Endodermal cell (in vitro differentiated cells): ENCODE data around the gene HPSE2. TPM values are rescaled to one million over a fixed set of nuclear protein-coding genes. Genes with fewer than 3 reads are reported as not detected.

Experiments
- DNase-seq: peaks from one replicate; pipeline ENCODE4 v3.0.0-alpha.2; 2017
- H3K27ac ChIP-seq: 2 replicates; pipeline ENCODE4 v1.5.1; 2013; ENCODE audit warnings: mild to moderate bottlenecking, low read depth, low read length, moderate library complexity
- H3K27me3 ChIP-seq: 2 replicates; pipeline ENCODE4 v1.6.1; 2013; ENCODE audit warnings: mild to moderate bottlenecking, low read length, moderate library complexity; ENCODE audit not compliant: insufficient read depth, control insufficient read depth, poor library complexity, severe bottlenecking
- H3K36me3 ChIP-seq: 2 replicates; pipeline ENCODE4 v1.7.0; 2013; ENCODE audit warnings: mild to moderate bottlenecking, low read length, moderate library complexity; ENCODE audit not compliant: control insufficient read depth, insufficient read depth
- H3K4me1 ChIP-seq: one replicate; pipeline ENCODE4 v1.7.0; 2013; ENCODE audit warnings: low read length; ENCODE audit not compliant: control insufficient read depth, insufficient read depth
- H3K4me3 ChIP-seq: 2 replicates; pipeline ENCODE4 v1.5.1; 2013; ENCODE audit warnings: mild to moderate bottlenecking, low read length, moderate library complexity
- H3K9ac ChIP-seq: 2 replicates; pipeline ENCODE4 v1.6.1; 2013; ENCODE audit warnings: mild to moderate bottlenecking, low read length, moderate library complexity; ENCODE audit not compliant: poor library complexity, severe bottlenecking; ENCODE audit errors: extremely low read depth
- H3K9me3 ChIP-seq: 2 replicates; pipeline ENCODE4 v1.6.1; 2013; ENCODE audit warnings: mild to moderate bottlenecking, low read length, moderate library complexity; ENCODE audit not compliant: control insufficient read depth
- H3K27ac Mint-ChIP-seq: 2 replicates; pipeline ENCODE4 v1.8.0; 2020; ENCODE audit warnings: mixed read lengths
- H3K27me3 Mint-ChIP-seq: 2 replicates; pipeline ENCODE4 v1.8.0; 2021; ENCODE audit warnings: mild to moderate bottlenecking, mixed read lengths; ENCODE audit not compliant: insufficient read depth
- H3K36me3 Mint-ChIP-seq: 2 replicates; pipeline ENCODE4 v1.8.0; 2020; ENCODE audit warnings: low read depth, mixed read lengths
- H3K4me1 Mint-ChIP-seq: 2 replicates; pipeline ENCODE4 v1.8.0; 2020; ENCODE audit warnings: mixed read lengths
- H3K4me3 Mint-ChIP-seq: 2 replicates; pipeline ENCODE4 v1.8.0; 2020; ENCODE audit warnings: mild to moderate bottlenecking, moderate library complexity, mixed read lengths
- H3K9me3 Mint-ChIP-seq: 2 replicates; pipeline ENCODE4 v1.8.0; 2020; ENCODE audit warnings: mild to moderate bottlenecking, mixed read lengths
- WGBS, 2 experiments: methylation state at CpG; one replicate each; pipeline versions ENCODE4 v1.1.5 to v1.1.7; 2013; ENCODE audit warnings: missing lambda C conversion rate in 2 of 2, mixed read lengths in 1 of 2; ENCODE audit not compliant: insufficient coverage in 1 of 2, insufficient read length in 1 of 2; 5-methylcytosine and 5-hydroxymethylcytosine counted together
- total RNA-seq, 2 donors: library from RNA; stranded (reverse); fragmentation: NEBNext Ultra II Directional in 1 of 2; extraction: Animal tissue kit (Norgen Biotek cat#: 25700) in 1 of 2; gene quantifications; 2 replicates in 1 of 2; 3 replicates in 1 of 2; pipeline ENCODE4 v1.2.1, GENCODE V29; 2021
- TF ChIP-seq, protein P1 (sequence below): fragments of 200-600 bp; sonication (generic); conservative IDR thresholded peaks from 2 replicates; pipeline ENCODE4 v1.5.0; 2021; ENCODE audit warnings: antibody characterized with exemption, mild to moderate bottlenecking

HPSE2 gene
- total RNA-seq, 2 donors from 2014 or later = 0.07 to 0.11 TPM

- peaks cover 5% of the 10 kb centered on the region for H3K4me1 Mint-ChIP-seq
- peaks cover 5% of the 10 kb centered on the region for H3K27me3 ChIP-seq
- TF ChIP-seq, protein P1, sequence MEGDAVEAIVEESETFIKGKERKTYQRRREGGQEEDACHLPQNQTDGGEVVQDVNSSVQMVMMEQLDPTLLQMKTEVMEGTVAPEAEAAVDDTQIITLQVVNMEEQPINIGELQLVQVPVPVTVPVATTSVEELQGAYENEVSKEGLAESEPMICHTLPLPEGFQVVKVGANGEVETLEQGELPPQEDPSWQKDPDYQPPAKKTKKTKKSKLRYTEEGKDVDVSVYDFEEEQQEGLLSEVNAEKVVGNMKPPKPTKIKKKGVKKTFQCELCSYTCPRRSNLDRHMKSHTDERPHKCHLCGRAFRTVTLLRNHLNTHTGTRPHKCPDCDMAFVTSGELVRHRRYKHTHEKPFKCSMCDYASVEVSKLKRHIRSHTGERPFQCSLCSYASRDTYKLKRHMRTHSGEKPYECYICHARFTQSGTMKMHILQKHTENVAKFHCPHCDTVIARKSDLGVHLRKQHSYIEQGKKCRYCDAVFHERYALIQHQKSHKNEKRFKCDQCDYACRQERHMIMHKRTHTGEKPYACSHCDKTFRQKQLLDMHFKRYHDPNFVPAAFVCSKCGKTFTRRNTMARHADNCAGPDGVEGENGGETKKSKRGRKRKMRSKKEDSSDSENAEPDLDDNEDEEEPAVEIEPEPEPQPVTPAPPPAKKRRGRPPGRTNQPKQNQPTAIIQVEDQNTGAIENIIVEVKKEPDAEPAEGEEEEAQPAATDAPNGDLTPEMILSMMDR = no peak
- no peak overlapping the region for H3K27ac Mint-ChIP-seq
- H3K36me3 Mint-ChIP-seq = no peaks in the 10 kb centered on the region
- H3K9ac ChIP-seq = no peak overlapping the region
- no peak overlapping the region for H3K4me3 ChIP-seq
- H3K4me3 Mint-ChIP-seq = no peak overlapping the region
- no peak for DNase-seq
- H3K36me3 ChIP-seq = no peaks in the 10 kb centered on the region
- H3K9me3 ChIP-seq = no peaks in the 10 kb centered on the region
- H3K27me3 Mint-ChIP-seq = peaks cover 3% of the 10 kb centered on the region
- H3K9me3 Mint-ChIP-seq = no peaks in the 10 kb centered on the region
- H3K27ac ChIP-seq = no peak overlapping the region
- H3K4me1 ChIP-seq = peaks cover 2% of the 10 kb centered on the region
Observed at GRCh38 chr10:98569853-98570252, 665.8 kb downstream of the HPSE2 start.

- no peak overlapping the region for H3K4me3 ChIP-seq
- H3K4me3 Mint-ChIP-seq = no peak overlapping the region
- H3K9ac ChIP-seq = no peak overlapping the region
- no peaks in the 10 kb centered on the region for H3K9me3 Mint-ChIP-seq
- H3K27ac Mint-ChIP-seq = no peak overlapping the region
- 87% methylated on average over 1 of the region's 2 CpGs; no CpG with 5 or more reads in 1 of the 2 experiments for WGBS, 2 experiments
- H3K36me3 Mint-ChIP-seq = no peaks in the 10 kb centered on the region
- DNase-seq = no peak
- no peaks in the 10 kb centered on the region for H3K36me3 ChIP-seq
- TF ChIP-seq, protein P1 = no peak
- H3K27me3 ChIP-seq = peaks cover 5% of the 10 kb centered on the region
- H3K27me3 Mint-ChIP-seq = peaks cover 3% of the 10 kb centered on the region
- peaks cover 2% of the 10 kb centered on the region for H3K4me1 ChIP-seq
- H3K4me1 Mint-ChIP-seq = peaks cover 9% of the 10 kb centered on the region
- H3K27ac ChIP-seq = no peak overlapping the region
- H3K9me3 ChIP-seq = no peaks in the 10 kb centered on the region
Observed at GRCh38 chr10:98568551-98568950, 667.1 kb downstream of the HPSE2 start.

DNA sequence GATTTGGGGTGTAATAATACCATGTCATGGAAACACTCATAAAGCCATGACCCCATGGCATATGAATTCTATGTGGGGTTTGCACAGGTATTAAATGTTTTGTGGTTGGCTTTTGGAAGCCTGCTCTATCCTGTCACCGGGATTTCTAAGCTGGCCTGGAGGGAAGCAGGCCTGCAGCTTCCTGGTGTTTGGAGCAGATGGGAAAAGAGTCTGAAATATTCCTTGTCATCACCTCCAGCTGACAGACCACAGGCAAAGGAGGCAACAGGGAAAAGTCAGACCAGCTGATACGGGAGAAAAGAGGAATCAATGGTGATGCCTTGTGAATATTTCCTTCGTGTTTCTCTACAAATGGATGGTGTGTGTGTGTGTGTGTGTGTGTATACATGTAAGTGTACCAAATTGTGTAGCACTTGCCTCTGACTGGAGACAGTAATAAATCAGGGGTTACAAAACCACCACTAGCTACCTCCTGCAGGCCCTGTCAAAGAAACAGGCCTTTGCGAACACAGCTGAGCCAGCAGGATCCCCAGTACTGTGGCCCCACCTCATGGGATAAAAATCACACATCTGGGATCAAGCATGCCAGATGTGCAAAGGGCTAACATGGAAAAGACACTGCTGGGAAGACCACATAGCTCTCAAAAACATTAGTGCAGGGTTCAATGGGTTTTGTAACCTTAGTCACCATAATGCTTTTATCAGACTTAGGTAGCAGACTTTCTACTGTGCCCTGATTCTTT, 668.1 kb downstream of the HPSE2 start:
- WGBS, 2 experiments = 44 to 70% methylated on average over 2 to 4 of the region's 4 CpGs
- no peak overlapping the region for H3K4me3 Mint-ChIP-seq

More for the DNA sequence above, 668.1 kb downstream of the HPSE2 start:
- Histone ChIP-seq H3K9ac (no peak overlapping the region), H3K9me3 (no peaks in the 10 kb centered on the region), H3K4me1 (peaks cover 2% of the 10 kb centered on the region), H3K27ac (no peak overlapping the region), H3K27me3 (peaks cover 5% of the 10 kb centered on the region), H3K36me3 (no peaks in the 10 kb centered on the region), H3K4me3 (no peak overlapping the region)
- Mint-ChIP-seq H3K4me1 (peaks cover 9% of the 10 kb centered on the region), H3K27me3 (peaks cover 3% of the 10 kb centered on the region), H3K9me3 (no peaks in the 10 kb centered on the region), H3K27ac (no peak overlapping the region), H3K36me3 (no peaks in the 10 kb centered on the region)
- DNase-seq = no peak
- TF ChIP-seq, protein P1 = no peak
